Stimulated activated CD4-positive, alpha-beta T cell treated with anti-CD3 and anti-CD28 coated beads, Interleukin-4, amount 100 ng/mL, for 48 hours (primary cell): ENCODE measurements around the gene SFN.
"Not testable (repeated sequence)": the region's sequence is repeated elsewhere in the genome, so short reads cannot be mapped to it uniquely, and the experiment has no call there.

ENCODE experiments used
- DNase-seq, 2 donors: peaks; one replicate each; pipeline ENCODE4 v3.0.0-alpha.2; 2020; ENCODE audit warnings: low read depth in 2 of 2

Gene SFN

GRCh38 chr1:26839339-26839722, 23.6 kb upstream of the SFN start:
- DNase-seq = no peak

- DNase-seq = no peak
Measured at GRCh38 chr1:26839779-26840178, 23.2 kb upstream of the SFN start.

GRCh38 chr1:26844424-26845196, 18.3 kb upstream of the SFN start:
- DNase-seq = no peak

GRCh38 chr1:26847826-26848225, 15.1 kb upstream of the SFN start:
- not testable (repeated sequence) for DNase-seq

- DNase-seq = no peak
Measured at GRCh38 chr1:26848499-26848898, 14.4 kb upstream of the SFN start.

GRCh38 chr1:26848941-26849774, 13.8 kb upstream of the SFN start:
- DNase-seq = no peak

- DNase-seq = no peak
Measured at GRCh38 chr1:26851106-26851684, 11.8 kb upstream of the SFN start.

GRCh38 chr1:26852701-26853100, 10.2 kb upstream of the SFN start:
- DNase-seq = no peak

- DNase-seq = peak; percentile 75
Measured at GRCh38 chr1:26853156-26853555, 9.8 kb upstream of the SFN start.

- DNase-seq = no peak
Measured at GRCh38 chr1:26853600-26853999, 9.3 kb upstream of the SFN start.

- no peak for DNase-seq
Measured at GRCh38 chr1:26854906-26855305, 8.0 kb upstream of the SFN start.

- no peak for DNase-seq
Measured at GRCh38 chr1:26855636-26856035, 7.3 kb upstream of the SFN start.

- DNase-seq = no peak
Measured at GRCh38 chr1:26856181-26856580, 6.8 kb upstream of the SFN start.

- no peak for DNase-seq
Measured at GRCh38 chr1:26856604-26857469, 6.1 kb upstream of the SFN start.

GRCh38 chr1:26857473-26858060, 5.4 kb upstream of the SFN start:
- no peak for DNase-seq

- DNase-seq = no peak
Measured at GRCh38 chr1:26858160-26858559, 4.8 kb upstream of the SFN start.

GRCh38 chr1:26858891-26859640, 3.9 kb upstream of the SFN start:
- DNase-seq = no peak

GRCh38 chr1:26861286-26861701, 1.7 kb upstream of the SFN start:
- no peak for DNase-seq

GRCh38 chr1:26861889-26862378, 1.0 kb upstream of the SFN start:
- DNase-seq = no peak

- no peak for DNase-seq
Measured at GRCh38 chr1:26863685-26864077, 732 bp downstream of the SFN start.
